ENCODE measurements around the gene MIPOL1. TPM values are rescaled to one million over a fixed set of nuclear protein-coding genes. Genes with fewer than 3 reads are reported as not detected.

Gene MIPOL1
- total and polyA plus RNA-seq, 3 donors from 2014 or later = 9.0 to 38.8 (median 31.6) TPM

DNA sequence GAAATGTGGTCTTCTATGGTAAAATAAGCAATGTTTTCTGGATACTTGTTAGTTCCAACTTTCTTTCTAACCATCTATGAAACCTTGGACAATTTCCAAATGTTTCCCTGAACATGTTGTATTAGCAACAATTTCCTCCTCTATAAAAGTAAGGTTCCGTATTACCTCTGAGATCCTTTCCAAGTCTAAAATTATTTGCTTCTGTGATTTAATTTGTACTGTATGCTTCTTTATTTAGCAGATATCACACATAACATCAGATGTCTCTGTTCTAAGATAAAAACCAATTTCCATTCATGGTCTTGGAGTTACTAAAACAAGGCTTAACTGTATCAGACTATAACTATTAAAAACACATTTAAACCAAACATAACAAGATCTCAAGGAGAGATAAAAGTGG, 220.1 kb downstream of the MIPOL1 start:
- no peak for TF ChIP-seq POLR2A (IDR thresholded peaks at IDR 0.05)
- TF ChIP-seq, protein P1, sequence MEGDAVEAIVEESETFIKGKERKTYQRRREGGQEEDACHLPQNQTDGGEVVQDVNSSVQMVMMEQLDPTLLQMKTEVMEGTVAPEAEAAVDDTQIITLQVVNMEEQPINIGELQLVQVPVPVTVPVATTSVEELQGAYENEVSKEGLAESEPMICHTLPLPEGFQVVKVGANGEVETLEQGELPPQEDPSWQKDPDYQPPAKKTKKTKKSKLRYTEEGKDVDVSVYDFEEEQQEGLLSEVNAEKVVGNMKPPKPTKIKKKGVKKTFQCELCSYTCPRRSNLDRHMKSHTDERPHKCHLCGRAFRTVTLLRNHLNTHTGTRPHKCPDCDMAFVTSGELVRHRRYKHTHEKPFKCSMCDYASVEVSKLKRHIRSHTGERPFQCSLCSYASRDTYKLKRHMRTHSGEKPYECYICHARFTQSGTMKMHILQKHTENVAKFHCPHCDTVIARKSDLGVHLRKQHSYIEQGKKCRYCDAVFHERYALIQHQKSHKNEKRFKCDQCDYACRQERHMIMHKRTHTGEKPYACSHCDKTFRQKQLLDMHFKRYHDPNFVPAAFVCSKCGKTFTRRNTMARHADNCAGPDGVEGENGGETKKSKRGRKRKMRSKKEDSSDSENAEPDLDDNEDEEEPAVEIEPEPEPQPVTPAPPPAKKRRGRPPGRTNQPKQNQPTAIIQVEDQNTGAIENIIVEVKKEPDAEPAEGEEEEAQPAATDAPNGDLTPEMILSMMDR (IDR thresholded peaks at IDR 0.05) = no peak
- WGBS, 2 donors = 29 to 48% methylated on average over 1 of the region's 1 CpG
- no peak for DNase-seq
- H3K36me3 ChIP-seq (ENCODE audit: low read depth, missing control alignments) = no peaks in the 10 kb centered on the region
- intact Hi-C loops (cut with DNase I; ENCODE audit: low total_unique reads) = no loop called here
- H3K27ac ChIP-seq = no peak overlapping the region
- H3K9me3 ChIP-seq = no peaks in the 10 kb centered on the region
- H3K4me1 ChIP-seq = no peaks in the 10 kb centered on the region
- H3K4me3 ChIP-seq = no peak overlapping the region
- no peaks in the 10 kb centered on the region for H3K27me3 ChIP-seq

DNA sequence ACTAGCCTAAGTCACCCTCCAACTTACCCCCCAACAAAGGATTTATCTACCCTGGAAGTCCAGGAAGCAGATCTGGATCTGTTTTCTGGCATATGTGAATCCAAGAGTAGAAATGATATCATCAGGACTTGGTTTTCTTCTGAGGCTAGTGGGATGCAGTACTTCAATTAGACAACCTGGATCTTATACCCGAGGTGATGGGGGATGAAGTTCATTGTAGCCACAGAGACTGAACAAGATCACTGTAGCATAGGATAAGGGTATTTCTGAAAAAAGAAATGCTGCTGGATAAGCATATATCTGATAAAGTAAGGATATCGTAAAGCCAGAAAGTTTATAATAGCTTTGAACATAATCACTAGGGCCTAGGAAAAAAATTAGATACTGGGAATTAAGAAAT, 222.9 kb downstream of the MIPOL1 start:
- Histone ChIP-seq H3K36me3 (ENCODE audit: low read depth, missing control alignments) (no peaks in the 10 kb centered on the region), H3K4me3 (no peak overlapping the region), H3K4me1 (no peaks in the 10 kb centered on the region), H3K9me3 (no peaks in the 10 kb centered on the region), H3K27me3 (no peaks in the 10 kb centered on the region), H3K27ac (no peak overlapping the region)
- no peak for DNase-seq
- TF ChIP-seq, protein P1 (IDR thresholded peaks at IDR 0.05) = no peak
- no peak for TF ChIP-seq POLR2A (IDR thresholded peaks at IDR 0.05)
- intact Hi-C loops (cut with DNase I; ENCODE audit: low total_unique reads) = no loop called here
- 95 to 99% methylated on average over 2 of the region's 2 CpGs for WGBS, 2 donors

DNA sequence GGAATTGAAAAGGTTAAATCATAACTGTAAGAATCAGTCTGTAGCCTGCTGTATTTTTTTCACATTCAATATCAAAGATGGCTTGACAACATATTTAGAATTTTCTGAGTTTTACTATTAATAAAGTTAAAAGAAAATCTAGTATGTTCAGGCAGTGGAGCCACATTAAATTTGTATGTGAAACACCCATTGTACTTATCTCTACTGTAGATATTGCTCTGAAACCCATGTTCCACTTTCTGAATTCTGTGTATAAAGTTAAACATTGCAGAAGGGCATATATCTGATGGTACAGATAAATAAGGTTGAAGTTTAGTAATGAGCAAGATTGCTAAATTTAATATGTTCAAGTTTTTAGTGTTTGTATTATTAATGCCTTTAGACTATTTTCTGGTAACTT, 224.6 kb downstream of the MIPOL1 start:
- DNase-seq = no peak
- TF ChIP-seq, protein P1 (IDR thresholded peaks at IDR 0.05) = no peak
- no peak for TF ChIP-seq POLR2A (IDR thresholded peaks at IDR 0.05)

DNA sequence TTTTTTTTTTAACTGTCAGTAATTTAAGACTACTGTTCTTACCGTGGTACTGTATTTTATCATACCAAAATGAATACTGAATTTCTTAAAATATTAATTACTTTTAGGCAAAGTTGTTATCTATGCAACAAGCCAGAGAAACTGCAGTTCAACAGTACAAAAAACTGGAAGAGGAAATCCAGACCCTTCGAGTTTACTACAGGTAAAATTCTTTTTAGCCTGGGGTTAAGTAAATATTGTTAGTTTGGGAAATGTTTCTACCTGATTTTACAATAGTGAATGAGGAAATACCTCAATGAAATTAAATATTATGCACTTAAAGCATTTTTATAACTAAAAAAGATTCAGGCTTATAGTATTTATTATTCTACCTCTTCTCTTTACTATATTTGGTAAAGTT, 225.0 kb downstream of the MIPOL1 start:
- Histone ChIP-seq H3K27ac (no peak overlapping the region), H3K36me3 (ENCODE audit: low read depth, missing control alignments) (no peaks in the 10 kb centered on the region), H3K4me3 (no peak overlapping the region), H3K27me3 (no peaks in the 10 kb centered on the region), H3K4me1 (no peaks in the 10 kb centered on the region), H3K9me3 (no peaks in the 10 kb centered on the region)
- TF ChIP-seq, protein P1 (IDR thresholded peaks at IDR 0.05) = no peak
- TF ChIP-seq POLR2A (IDR thresholded peaks at IDR 0.05) = no peak
- no peak for DNase-seq
- intact Hi-C loops (cut with DNase I; ENCODE audit: low total_unique reads) = no loop called here
- 85 to 88% methylated on average over 2 of the region's 2 CpGs for WGBS, 2 donors

More for the DNA sequence above, 224.6 kb downstream of the MIPOL1 start:
- Histone ChIP-seq H3K36me3 (ENCODE audit: low read depth, missing control alignments) (no peaks in the 10 kb centered on the region), H3K27ac (no peak overlapping the region), H3K4me3 (no peak overlapping the region), H3K27me3 (no peaks in the 10 kb centered on the region), H3K4me1 (no peaks in the 10 kb centered on the region), H3K9me3 (no peaks in the 10 kb centered on the region)
- intact Hi-C loops (cut with DNase I; ENCODE audit: low total_unique reads) = no loop called here

DNA sequence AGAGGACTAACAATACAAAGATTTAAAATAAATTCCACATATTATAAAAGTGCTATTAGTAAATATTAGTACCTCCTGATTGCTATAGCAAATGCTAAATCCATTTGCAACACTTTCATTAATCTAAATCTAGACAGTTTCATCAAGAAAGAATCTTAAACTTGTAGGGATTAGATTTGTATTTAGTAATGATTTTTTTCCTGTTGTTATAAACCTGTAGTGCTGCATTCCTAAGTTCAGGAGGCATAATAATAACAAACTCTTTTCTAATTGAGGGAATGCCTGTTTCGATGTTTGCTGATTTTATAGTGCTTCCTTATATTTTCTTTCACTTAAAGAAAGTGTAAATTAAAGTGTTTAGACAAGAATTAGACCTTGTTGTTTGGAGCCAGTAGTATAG, 231.2 kb downstream of the MIPOL1 start:
- no peak for DNase-seq
- intact Hi-C loops (cut with DNase I; ENCODE audit: low total_unique reads) = no loop called here
- Histone ChIP-seq H3K9me3 (no peaks in the 10 kb centered on the region), H3K27ac (no peak overlapping the region), H3K4me1 (no peaks in the 10 kb centered on the region), H3K4me3 (no peak overlapping the region), H3K27me3 (no peaks in the 10 kb centered on the region), H3K36me3 (ENCODE audit: low read depth, missing control alignments) (no peaks in the 10 kb centered on the region)
- WGBS, 2 donors = 95 to 97% methylated on average over 1 of the region's 1 CpG
- no peak for TF ChIP-seq POLR2A (IDR thresholded peaks at IDR 0.05)
- TF ChIP-seq, protein P1 (IDR thresholded peaks at IDR 0.05) = no peak
